Activated T-helper 1 cell treated with anti-CD3 and anti-CD28 coated beads, Interleukin-2, amount 50 U/mL, for 16 hours (primary cell): ENCODE data around the gene SLC22A7.
A peak's percentile ranks its signal among the peaks of the same experiment; 100 is the strongest.

Source experiments
- DNase-seq, 2 donors: peaks; one replicate each; pipeline ENCODE4 v3.0.0-alpha.2; 2020; ENCODE audit warnings: low read depth in 1 of 2, low spot score in 1 of 2

SLC22A7 gene, protein sequence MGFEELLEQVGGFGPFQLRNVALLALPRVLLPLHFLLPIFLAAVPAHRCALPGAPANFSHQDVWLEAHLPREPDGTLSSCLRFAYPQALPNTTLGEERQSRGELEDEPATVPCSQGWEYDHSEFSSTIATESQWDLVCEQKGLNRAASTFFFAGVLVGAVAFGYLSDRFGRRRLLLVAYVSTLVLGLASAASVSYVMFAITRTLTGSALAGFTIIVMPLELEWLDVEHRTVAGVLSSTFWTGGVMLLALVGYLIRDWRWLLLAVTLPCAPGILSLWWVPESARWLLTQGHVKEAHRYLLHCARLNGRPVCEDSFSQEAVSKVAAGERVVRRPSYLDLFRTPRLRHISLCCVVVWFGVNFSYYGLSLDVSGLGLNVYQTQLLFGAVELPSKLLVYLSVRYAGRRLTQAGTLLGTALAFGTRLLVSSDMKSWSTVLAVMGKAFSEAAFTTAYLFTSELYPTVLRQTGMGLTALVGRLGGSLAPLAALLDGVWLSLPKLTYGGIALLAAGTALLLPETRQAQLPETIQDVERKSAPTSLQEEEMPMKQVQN

GRCh38 chr6:43297644-43298564 lies at the start of gene SLC22A7:
Gene SLC22A7, plus strand, starts transcription at chr6:43298260. Its CDS starts 99 bp downstream, at chr6:43298359.
- no peak for DNase-seq

DNA sequence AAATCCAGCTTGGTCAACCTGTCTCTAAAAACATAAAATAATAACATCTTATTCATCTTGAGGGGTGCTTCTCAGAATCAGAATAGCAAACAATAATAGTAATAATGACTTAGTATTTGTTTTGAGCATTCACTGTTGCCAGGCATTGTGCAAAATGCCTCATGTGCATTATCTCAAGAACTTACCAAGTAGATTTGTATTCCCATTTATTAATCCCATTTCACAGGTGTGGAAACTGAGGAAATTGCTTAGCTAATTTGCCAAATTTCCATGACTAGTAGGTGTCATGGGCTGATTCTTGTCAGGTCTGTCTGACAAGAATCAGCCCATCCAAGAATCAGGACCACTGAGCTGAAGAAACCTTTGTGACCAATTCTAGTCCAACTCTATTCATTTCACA lies 49.3 kb upstream of the SLC22A7 start:
- no peak for DNase-seq

DNA sequence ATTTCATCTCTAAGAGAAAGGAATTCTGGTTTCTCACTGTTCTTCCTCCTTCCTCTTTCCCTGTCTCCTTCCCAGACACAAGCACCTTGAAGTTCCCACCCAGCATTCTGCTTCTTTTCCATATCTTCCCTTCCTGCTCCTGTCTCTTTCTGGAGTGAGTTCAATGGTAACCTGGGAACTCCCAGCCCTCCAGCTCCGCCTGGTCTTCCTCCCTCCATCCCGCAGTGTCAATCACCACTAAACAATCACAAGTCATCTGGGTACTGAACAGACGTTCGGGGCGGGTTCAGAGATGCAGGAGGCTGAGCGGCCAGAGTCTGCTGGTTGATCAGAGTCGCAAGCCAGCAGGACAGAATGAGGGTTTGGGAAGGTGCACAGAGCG lies 47.1 kb upstream of the SLC22A7 start:
- no peak for DNase-seq

DNA sequence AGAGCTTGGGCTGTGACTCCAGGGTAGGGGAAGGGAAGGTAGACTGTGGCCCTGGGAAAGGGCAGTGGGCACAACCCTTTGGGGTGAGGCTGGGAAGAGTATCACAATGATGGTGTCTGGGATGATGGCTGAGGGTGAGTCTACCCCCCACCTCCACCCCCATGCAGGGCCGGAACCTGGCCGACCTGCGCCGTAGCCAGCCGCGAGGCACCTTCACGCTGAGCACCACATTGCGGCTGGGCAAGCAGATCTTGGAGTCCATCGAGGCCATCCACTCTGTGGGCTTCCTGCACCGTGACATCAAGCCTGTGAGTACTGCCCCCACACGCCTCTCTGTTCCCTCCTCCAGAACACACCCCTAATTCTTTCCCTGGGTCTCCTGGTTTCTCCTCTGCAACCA lies 44.7 kb upstream of the SLC22A7 start:
- DNase-seq: no peak

DNA sequence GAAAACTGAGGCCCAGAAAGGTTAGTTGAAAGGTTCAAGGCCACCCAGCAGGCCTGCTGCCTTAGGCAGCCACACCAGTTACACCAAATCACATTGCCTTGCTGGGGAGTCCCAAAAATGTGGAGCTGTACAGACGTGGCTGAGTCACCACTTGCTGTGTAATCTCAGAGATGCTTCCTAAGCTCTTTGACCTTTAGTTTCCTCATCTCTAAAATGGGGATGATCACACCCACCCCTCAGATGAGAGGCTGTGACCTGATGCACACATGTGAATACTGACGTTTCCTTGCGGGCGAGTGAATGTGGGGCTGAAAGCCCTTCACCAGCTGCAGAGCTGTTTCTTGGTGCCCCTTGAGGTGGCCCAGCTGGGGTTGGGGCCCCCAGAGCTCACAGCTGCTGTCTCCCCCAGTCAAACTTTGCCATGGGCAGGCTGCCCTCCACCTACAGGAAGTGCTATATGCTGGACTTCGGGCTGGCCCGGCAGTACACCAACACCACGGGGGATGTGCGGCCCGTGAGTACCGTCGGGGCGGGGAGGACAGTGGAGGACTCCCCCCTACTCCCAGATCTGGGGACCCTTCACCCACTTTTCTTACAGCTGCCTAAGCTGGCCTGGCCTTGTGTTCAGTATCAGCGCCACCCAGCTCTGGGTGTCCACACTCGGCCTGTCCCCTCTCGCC lies 43.8 kb upstream of the SLC22A7 start:
- DNase-seq: no peak

DNA sequence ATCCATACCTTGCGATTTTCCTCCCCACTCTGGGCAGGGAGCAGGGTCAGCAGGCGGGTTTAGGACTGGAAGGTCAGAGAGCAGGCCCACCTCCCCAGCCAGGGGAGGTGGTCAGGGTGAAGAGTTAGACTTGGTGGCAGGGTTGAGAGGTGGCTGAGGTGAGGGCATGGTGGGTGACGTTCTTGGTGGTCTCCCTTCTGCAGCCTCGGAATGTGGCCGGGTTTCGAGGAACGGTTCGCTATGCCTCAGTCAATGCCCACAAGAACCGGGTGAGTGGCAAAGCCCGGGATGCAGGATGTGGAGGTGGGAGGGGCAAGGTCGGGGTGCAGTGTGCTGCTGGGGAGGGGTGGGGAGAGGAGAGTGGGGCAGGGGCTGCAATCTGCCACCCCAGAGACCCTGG lies 43.2 kb upstream of the SLC22A7 start:
- no peak for DNase-seq

- DNase-seq: no peak
These were observed 42.5 kb upstream of the SLC22A7 start for GRCh38 chr6:43255408-43256054.

- DNase-seq: no peak
These were observed 41.2 kb upstream of the SLC22A7 start for GRCh38 chr6:43256670-43257366.

DNA sequence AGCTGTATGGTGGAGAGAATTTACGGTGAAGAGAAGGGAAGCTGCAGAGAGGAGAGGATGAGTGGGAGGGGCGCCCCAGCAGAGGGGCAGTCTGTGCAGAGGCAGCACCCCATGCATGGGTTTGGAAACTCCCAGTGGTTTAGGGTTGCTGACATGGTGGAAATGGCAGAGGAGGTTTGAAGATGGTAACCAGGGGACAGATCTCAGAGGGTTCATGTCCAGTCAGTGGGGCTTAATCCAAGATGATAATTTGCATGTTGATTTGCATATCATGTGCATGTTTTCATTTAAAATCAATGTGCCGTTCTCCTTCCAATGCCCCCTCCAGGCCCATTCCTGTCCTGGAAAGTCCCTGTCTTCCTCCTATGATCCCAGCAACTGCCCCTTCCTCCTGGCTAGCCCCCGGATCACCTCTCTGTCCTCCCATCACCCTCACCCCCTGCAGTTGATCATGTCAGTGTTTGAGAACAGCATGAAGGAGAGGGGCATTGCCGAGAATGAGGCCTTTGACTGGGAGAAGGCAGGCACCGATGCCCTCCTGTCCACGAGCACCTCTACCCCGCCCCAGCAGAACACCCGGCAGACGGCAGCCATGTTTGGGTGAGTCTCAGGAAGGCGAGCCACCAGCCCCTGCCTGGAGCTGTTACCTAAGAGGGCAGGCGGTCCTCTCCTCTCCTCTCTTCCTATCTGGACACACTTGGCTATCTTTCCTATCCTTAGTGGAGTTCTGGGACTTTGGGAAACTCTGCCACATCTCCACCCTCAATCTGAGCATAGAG lies 40.5 kb upstream of the SLC22A7 start:
- no peak for DNase-seq

GRCh38 chr6:43258180-43258579 lies 39.9 kb upstream of the SLC22A7 start:
- no peak for DNase-seq

DNA sequence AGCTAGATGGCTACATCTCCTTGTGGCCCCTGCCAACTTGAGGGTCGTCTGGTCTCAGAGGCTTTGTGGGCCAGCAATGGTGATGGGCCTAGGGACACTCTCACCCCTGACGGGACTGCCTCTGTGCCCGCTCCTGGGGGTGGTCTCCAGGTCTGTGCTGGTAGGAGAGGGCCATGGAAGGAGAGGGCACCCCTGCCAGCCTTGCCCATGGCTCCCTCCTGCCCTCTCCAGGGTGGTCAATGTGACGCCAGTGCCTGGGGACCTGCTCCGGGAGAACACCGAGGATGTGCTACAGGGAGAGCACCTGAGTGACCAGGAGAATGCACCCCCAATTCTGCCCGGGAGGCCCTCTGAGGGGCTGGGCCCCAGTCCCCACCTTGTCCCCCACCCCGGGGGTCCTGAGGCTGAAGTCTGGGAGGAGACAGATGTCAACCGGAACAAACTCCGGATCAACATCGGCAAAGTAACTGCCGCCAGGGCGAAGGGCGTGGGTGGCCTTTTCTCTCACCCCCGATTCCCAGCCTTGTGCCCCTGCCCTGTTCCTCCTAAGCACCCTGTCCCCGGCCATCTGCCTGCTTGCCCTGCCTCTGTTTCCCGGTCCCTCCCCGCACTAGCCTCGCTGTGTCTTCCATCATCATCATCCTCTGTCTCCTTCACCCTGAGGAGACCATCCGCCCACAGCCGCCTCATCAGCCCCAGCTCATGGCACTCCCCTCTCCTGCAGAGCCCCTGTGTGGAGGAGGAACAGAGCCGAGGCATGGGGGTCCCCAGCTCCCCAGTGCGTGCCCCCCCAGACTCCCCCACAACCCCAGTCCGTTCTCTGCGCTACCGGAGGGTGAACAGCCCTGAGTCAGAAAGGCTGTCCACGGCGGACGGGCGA lies 39.0 kb upstream of the SLC22A7 start:
- no peak for DNase-seq

DNA sequence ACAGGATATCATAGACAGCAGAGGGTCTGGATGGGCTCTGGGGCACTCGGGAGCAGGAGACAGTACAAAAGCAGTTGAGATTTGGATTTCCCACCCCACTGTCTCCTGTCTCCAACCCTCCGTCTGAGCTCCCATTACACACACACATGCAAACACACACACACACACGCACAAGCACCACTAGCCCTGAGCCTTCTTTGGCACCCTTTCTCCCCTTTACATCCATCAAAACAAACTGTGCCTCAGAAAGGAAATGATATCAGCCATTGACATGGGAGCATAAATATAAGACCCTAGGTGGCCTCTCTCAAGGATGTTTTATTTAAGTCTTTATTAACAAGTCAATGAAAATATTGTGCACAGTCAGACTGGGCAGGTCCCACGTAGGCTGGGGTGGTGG lies 37.3 kb upstream of the SLC22A7 start:
- DNase-seq: no peak

GRCh38 chr6:43261198-43261597 lies 36.9 kb upstream of the SLC22A7 start:
- DNase-seq: no peak

DNA sequence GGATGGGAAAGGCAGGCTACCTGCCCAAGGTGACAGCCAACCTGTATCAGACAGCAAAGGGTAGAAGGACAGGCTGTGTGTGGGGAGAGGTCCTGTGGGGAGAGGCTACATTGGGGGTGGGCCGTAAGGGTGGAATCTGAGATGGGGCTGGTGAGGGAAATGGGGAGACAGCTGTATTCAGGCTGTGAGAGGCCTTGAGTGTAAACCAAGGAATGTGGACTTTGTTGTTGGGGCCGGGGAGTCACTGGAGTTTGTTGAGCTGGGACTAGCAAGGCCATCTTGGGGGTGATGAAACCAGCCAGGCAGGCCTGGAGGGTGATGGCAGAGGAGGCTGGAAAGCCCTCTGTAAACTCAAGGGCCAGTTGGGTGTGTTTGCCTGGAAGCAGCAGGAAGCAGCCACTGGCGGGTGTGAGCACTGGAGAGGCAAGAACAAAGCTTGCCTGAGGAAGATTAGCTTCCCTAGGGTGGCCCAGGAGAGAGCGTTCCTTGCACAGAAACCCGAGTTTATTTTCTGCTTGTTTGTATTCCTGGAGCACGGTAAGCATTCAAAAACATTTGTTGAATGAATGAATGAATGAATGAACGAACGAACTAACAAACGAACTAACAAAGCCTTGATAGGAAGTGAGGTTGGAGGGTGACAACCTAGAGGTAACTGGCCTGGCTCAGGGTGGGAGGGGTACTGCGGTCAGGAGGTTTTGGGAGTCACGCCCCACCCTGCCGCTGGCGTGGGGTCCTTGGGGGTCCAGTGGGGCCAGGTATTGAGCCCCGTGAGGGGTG lies 35.9 kb upstream of the SLC22A7 start:
- DNase-seq: no peak

DNA sequence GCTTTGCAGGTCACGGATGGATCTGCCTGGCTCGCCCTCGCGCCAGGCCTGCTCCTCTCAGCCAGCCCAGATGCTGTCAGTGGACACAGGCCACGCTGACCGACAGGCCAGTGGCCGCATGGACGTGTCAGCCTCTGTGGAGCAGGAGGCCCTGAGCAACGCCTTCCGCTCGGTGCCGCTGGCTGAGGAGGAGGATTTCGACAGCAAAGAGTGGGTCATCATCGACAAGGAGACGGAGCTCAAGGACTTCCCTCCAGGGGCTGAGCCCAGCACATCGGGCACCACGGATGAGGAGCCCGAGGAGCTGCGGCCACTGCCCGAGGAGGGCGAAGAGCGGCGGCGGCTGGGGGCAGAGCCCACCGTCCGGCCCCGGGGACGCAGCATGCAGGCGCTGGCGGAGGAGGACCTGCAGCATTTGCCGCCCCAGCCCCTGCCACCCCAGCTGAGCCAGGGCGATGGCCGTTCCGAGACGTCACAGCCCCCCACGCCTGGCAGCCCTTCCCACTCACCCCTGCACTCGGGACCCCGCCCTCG lies 35.2 kb upstream of the SLC22A7 start:
- DNase-seq: no peak

- DNase-seq: peak; percentile 55 to 57
These were observed 34.5 kb upstream of the SLC22A7 start for GRCh38 chr6:43263314-43264178.
